Measurements from ENCODE around the gene EPYC. TPM values are rescaled to one million over a fixed set of nuclear protein-coding genes. Genes with fewer than 3 reads are reported as not detected.

The EPYC gene
- total and polyA plus RNA-seq, 4 donors: 0.05 to 0.31 TPM; not detected in 2

GRCh38 chr12:91017511-91018263 lies 12.9 kb upstream of the EPYC start:
- WGBS, 2 donors: 53 to 56% methylated on average over 5 of the region's 5 CpGs
- no peaks in the 10 kb centered on the region for H3K4me1 ChIP-seq (ENCODE audit: control insufficient read depth in 5 of 5, insufficient read depth in 5 of 5, low read length in 5 of 5)
- TF ChIP-seq CTCF (IDR thresholded peaks at IDR 0.05; ENCODE audit: control extremely low read depth, extremely low read depth): no peak
- H3K36me3 ChIP-seq (ENCODE audit: control insufficient read depth in 4 of 4, insufficient read depth in 4 of 4, low read length in 4 of 4): no peaks in the 10 kb centered on the region
- no peak overlapping the region for H3K4me3 ChIP-seq
- no peak overlapping the region for H3K9ac ChIP-seq (ENCODE audit: insufficient read depth in 1 of 2, low read length in 2 of 2)
- no peak for DNase-seq
- ATAC-seq (ENCODE audit: insufficient read depth, low FRiP score): no peak
- no peaks in the 10 kb centered on the region for H3K27me3 ChIP-seq (ENCODE audit: control insufficient read depth in 3 of 3, insufficient read depth in 3 of 3, low read length in 2 of 3)
- H3K27ac ChIP-seq (ENCODE audit: low read depth in 1 of 2, low read length in 1 of 2): no peak overlapping the region
- H3K9me3 ChIP-seq (ENCODE audit: control insufficient read depth in 4 of 4, insufficient read depth in 3 of 4, low read length in 3 of 4): peaks cover 0 to 10% (median 0%) of the 10 kb centered on the region in 4 donors

DNA sequence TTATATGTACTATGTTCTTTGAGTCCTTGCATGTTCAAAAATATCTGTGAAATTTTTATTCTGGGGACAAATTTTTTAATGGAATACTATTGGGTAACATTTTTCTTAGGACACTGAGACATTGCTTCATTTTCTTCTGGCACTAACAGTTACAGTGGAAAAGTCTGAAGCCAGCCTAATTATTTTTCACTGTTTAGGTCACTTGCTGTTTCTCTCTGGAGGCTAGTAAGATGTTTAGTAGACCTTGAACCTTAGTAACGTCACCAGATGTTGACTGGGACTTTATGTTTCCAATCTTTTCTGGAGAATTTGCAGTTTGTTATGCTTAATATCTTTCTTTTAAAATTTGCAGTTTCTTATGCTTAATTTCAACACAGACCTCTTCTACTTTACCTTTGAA lies 12.3 kb upstream of the EPYC start:
- DNase-seq: peak in 1 of 3 donors; percentile 23

GRCh38 chr12:91009319-91009950 lies 4.7 kb upstream of the EPYC start:
- no peak overlapping the region for H3K9ac ChIP-seq (ENCODE audit: insufficient read depth in 1 of 2, low read length in 2 of 2)
- no peak for TF ChIP-seq CTCF (IDR thresholded peaks at IDR 0.05; ENCODE audit: control extremely low read depth, extremely low read depth)
- H3K4me1 ChIP-seq (ENCODE audit: control insufficient read depth in 5 of 5, insufficient read depth in 5 of 5, low read length in 5 of 5): peaks cover 0 to 6% (median 0%) of the 10 kb centered on the region in 5 donors
- no peaks in the 10 kb centered on the region for H3K27me3 ChIP-seq (ENCODE audit: control insufficient read depth in 3 of 3, insufficient read depth in 3 of 3, low read length in 2 of 3)
- ATAC-seq (ENCODE audit: insufficient read depth, low FRiP score): no peak
- 63 to 70% methylated on average over 1 of the region's 1 CpG for WGBS, 2 donors
- peak in 1 of 3 donors; percentile 30 for DNase-seq
- H3K9me3 ChIP-seq (ENCODE audit: control insufficient read depth in 4 of 4, insufficient read depth in 3 of 4, low read length in 3 of 4): peaks cover 0 to 4% (median 0%) of the 10 kb centered on the region in 4 donors
- H3K36me3 ChIP-seq (ENCODE audit: control insufficient read depth in 4 of 4, insufficient read depth in 4 of 4, low read length in 4 of 4): no peaks in the 10 kb centered on the region
- no peak overlapping the region for H3K4me3 ChIP-seq
- no peak overlapping the region for H3K27ac ChIP-seq (ENCODE audit: low read depth in 1 of 2, low read length in 1 of 2)

More for the DNA sequence above, 12.3 kb upstream of the EPYC start:
- Histone ChIP-seq H3K9me3 (ENCODE audit: control insufficient read depth in 4 of 4, insufficient read depth in 3 of 4, low read length in 3 of 4) (peaks cover 0 to 10% (median 0%) of the 10 kb centered on the region in 4 donors), H3K9ac (ENCODE audit: insufficient read depth in 1 of 2, low read length in 2 of 2) (no peak overlapping the region), H3K36me3 (ENCODE audit: control insufficient read depth in 4 of 4, insufficient read depth in 4 of 4, low read length in 4 of 4) (no peaks in the 10 kb centered on the region), H3K27ac (ENCODE audit: low read depth in 1 of 2, low read length in 1 of 2) (no peak overlapping the region), H3K4me1 (ENCODE audit: control insufficient read depth in 5 of 5, insufficient read depth in 5 of 5, low read length in 5 of 5) (no peaks in the 10 kb centered on the region), H3K4me3 (no peak overlapping the region), H3K27me3 (ENCODE audit: control insufficient read depth in 3 of 3, insufficient read depth in 3 of 3, low read length in 2 of 3) (no peaks in the 10 kb centered on the region)
- 77 to 89% methylated on average over 1 of the region's 1 CpG for WGBS, 2 donors
- TF ChIP-seq CTCF (IDR thresholded peaks at IDR 0.05; ENCODE audit: control extremely low read depth, extremely low read depth): no peak
- ATAC-seq (ENCODE audit: insufficient read depth, low FRiP score): no peak
